GM21717 (cell line): ENCODE results near the gene DRD4.

ENCODE experiments used
- ATAC-seq: cut with Tn5 transposase; IDR thresholded peaks from one replicate; pipeline ENCODE4 v1.9.1; 2021; ENCODE audit warnings: mild to moderate bottlenecking, moderate library complexity; ENCODE audit not compliant: unreplicated experiment

DRD4 gene

GRCh38 chr11:609341-609811 is 27.7 kb upstream of the DRD4 start:
- ATAC-seq = no peak

GRCh38 chr11:610146-610801 is 26.8 kb upstream of the DRD4 start:
- ATAC-seq = no peak

GRCh38 chr11:611001-611996 is 25.8 kb upstream of the DRD4 start:
- no peak for ATAC-seq

- no peak for ATAC-seq
These were observed 24.7 kb upstream of the DRD4 start for GRCh38 chr11:612201-612960.

- no peak for ATAC-seq
These were observed 24.1 kb upstream of the DRD4 start for GRCh38 chr11:612961-613300.

GRCh38 chr11:613369-613968 is 23.6 kb upstream of the DRD4 start:
- no peak for ATAC-seq

GRCh38 chr11:614021-614622 is 22.9 kb upstream of the DRD4 start:
- no peak for ATAC-seq

GRCh38 chr11:614623-615503 is 22.2 kb upstream of the DRD4 start:
- ATAC-seq = peak; percentile 11

- peak; percentile 75 for ATAC-seq
These were observed 21.4 kb upstream of the DRD4 start, which contains the start of gene IRF7 for GRCh38 chr11:615504-616319. TSS of gene IRF7 (minus strand) at chr11:615950. CDS start at chr11:615364, 586 bp downstream.

GRCh38 chr11:616320-617198 is 20.5 kb upstream of the DRD4 start:
- ATAC-seq = no peak

- ATAC-seq = no peak
These were observed 19.7 kb upstream of the DRD4 start for GRCh38 chr11:617199-617911.

GRCh38 chr11:617912-618682 is 19.0 kb upstream of the DRD4 start:
- no peak for ATAC-seq

- ATAC-seq = no peak
These were observed 18.0 kb upstream of the DRD4 start for GRCh38 chr11:618856-619627.

- no peak for ATAC-seq
These were observed 17.4 kb upstream of the DRD4 start for GRCh38 chr11:619628-620050.

- no peak for ATAC-seq
These were observed 16.9 kb upstream of the DRD4 start for GRCh38 chr11:620201-620600.
